Loucy (cell line): ENCODE results near the gene MYO1E.

Experiments
- CTCF ChIP-seq: fragments of 200-600 bp; sonication (generic); conservative IDR thresholded peaks from 2 replicates; pipeline ENCODE4 v1.5.1; 2014; ENCODE audit warnings: mild to moderate bottlenecking, antibody characterized with exemption, low read length
- EZH2phosphoT487 ChIP-seq: fragments of 200-600 bp; IDR thresholded peaks from 2 replicates; pipeline ENCODE4 v1.6.1; 2018; ENCODE audit warnings: antibody characterized with exemption, mild to moderate bottlenecking, moderate library complexity, borderline replicate concordance

GRCh38 chr15:59413577-59413976 lies 40.9 kb upstream of the MYO1E start:
- no peak for TF ChIP-seq CTCF
- TF ChIP-seq EZH2phosphoT487 = no peak
